Stimulated activated CD4-positive, alpha-beta T cell treated with anti-CD3 and anti-CD28 coated beads, Interleukin-15, amount 100 ng/mL, for 1 hour (primary cell): ENCODE measurements around the gene ZC3H8.

Source experiments
- DNase-seq, 2 donors: peaks; one replicate each; pipeline ENCODE4 v3.0.0-alpha.2; 2020; ENCODE audit warnings: low read depth in 1 of 2, low spot score in 1 of 2

The ZC3H8 gene

DNA sequence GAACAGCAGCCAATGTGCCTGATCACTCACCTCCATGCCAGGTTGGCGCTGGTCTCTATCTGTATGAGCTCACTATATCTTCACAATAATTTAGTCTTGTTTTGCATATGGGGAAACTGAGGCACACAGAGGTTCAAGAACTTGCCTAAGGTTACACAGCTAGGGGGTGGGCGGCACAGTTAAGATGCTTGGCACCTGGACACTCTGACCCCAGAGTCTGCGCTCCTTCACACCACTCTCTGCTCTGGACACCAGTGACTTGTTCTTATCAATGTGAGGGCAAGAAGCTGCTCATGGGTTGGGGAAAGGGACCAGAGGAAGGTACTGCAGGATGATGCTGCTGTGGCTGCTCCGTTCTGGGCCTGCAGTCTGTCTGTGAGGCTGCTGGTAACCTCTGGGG lies 89.5 kb downstream of the ZC3H8 start:
- no peak for DNase-seq

GRCh38 chr2:112164876-112165275 lies 90.0 kb downstream of the ZC3H8 start:
- DNase-seq, result no peak

- DNase-seq, result no peak
These were observed 91.3 kb downstream of the ZC3H8 start for GRCh38 chr2:112163541-112163981.

DNA sequence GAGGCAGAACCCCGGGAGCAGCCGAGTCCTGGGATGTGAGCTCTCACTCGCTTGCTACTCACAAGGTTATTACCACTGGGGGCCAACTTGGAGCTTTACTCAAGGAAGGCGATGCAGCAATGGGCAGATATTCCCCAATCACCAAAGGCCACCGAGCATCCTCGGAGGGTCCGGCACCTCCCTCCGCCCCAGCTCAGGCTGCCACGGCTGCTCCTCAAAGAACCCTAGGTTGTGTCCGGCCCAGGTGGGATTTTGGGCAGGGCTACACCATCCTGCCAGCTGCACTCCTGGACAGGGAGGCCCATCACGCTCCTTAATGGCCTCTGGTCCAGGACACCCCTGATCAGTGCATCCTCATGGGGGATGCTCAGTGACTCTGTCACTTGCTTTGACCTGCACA lies 91.9 kb downstream of the ZC3H8 start:
- no peak for DNase-seq

DNA sequence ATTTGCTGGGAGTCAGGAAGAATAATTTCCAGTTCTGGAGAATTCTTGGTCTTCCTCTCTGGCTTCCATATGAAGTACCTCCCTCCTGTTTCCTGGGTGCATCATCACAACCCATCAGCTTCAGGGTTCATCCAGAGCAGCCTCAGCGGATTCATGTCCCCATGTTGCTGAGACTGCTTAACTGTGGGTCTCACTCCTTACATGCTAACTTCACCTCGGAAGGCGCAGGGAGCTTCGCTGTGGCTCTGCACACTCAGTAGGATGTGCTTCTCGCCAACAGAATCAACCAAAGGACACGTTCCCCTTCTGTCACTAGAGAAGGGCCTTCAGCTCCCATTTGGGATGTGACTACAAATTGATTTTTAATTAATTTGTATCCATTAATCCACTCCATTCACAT lies 92.5 kb downstream of the ZC3H8 start:
- DNase-seq, result no peak
